Breast epithelium (tissue), 3 donors: ENCODE measurements around the gene CCDC74B.

Experiments used
- POLR2A ChIP-seq: fragments of 450-650 bp; IDR thresholded peaks from one replicate; pipeline ENCODE4 v1.6.1; 2016; ENCODE audit warnings: antibody characterized with exemption, mild to moderate bottlenecking, moderate library complexity
- TF ChIP-seq, protein P1 (sequence below), 3 donors: fragments of 450-650 bp; IDR thresholded peaks; one replicate each; pipeline ENCODE4 v1.5.1; 2016 to 2017; ENCODE audit warnings: antibody characterized with exemption in 3 of 3, mild to moderate bottlenecking in 3 of 3, moderate library complexity in 3 of 3

DNA sequence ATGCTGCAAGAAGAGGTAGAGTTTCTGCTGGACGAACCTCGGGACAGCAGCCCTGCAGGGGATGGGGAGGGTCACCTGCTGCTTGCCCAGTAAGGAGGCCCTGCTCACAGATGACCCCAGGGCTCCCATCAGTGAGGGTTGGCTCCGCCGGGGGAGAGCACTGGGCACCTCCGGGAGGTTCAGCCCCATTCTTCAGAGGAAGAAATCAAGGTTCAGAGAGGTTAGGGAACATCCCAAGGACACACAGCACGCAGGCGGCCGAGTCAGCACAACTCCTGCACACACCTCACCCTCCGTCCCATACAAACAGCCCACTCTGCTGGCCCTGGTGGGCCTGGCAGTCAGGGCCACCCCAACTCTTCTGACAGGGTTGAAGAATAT, 11.7 kb upstream of the CCDC74B start:
- TF ChIP-seq, protein P1, sequence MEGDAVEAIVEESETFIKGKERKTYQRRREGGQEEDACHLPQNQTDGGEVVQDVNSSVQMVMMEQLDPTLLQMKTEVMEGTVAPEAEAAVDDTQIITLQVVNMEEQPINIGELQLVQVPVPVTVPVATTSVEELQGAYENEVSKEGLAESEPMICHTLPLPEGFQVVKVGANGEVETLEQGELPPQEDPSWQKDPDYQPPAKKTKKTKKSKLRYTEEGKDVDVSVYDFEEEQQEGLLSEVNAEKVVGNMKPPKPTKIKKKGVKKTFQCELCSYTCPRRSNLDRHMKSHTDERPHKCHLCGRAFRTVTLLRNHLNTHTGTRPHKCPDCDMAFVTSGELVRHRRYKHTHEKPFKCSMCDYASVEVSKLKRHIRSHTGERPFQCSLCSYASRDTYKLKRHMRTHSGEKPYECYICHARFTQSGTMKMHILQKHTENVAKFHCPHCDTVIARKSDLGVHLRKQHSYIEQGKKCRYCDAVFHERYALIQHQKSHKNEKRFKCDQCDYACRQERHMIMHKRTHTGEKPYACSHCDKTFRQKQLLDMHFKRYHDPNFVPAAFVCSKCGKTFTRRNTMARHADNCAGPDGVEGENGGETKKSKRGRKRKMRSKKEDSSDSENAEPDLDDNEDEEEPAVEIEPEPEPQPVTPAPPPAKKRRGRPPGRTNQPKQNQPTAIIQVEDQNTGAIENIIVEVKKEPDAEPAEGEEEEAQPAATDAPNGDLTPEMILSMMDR (IDR thresholded peaks at IDR 0.05), result no peak
- TF ChIP-seq POLR2A, result no peak
